HL-60/S4 treated with phorbol 12-myristate 13-acetate at 8.2 ng/mL for 4 days and 3 days (cell line): Measurements from ENCODE around the gene PRPF38A.

Experiments
- in situ Hi-C: fragments of 300-500 bp; cut with MboI; formaldehyde crosslinking; loops from 2 replicates; pipeline ENCODE4 v1.15.0; 2022; ENCODE audit warnings: low sequenced_read_pairs

The PRPF38A gene

DNA sequence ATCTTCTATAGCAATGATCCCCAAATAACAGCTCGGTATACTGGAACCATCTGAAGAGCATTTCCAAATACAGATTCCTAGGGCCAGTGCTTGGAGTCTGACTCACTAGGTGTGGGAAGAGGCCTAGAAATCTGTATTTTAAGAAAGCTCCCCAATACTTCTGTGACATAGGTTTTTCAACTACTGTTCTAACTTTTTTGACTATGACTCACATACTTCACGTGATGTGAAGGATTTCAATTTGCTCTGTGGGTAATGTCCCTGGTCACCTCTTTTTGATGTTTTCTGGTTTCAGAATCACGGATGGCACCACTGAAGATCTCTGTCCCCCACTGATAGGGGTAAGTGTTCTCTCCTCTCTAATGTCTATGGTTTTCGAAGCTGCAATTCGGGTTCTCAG is 11.2 kb upstream of the PRPF38A start:
- in situ Hi-C loops: no loop called here

DNA sequence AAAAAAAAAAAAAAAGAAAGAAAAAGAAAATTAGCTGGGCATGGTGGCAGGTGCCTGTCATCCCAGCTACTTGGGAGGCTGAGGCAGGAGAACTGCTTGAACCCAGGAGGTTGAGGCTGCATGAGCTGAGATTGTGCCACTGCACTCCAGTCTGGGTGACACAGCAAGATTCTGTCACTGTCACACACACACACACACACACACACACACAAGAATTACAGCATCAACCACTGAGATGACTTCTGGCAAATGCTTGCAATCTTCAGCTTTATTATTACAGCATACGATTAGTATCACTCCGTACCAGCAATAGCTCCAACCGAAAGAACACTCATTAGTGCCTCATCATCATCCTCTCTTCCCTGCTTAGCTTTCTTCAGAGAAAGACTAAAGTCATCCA is 4.8 kb upstream of the PRPF38A start:
- in situ Hi-C loops: no loop called here

DNA sequence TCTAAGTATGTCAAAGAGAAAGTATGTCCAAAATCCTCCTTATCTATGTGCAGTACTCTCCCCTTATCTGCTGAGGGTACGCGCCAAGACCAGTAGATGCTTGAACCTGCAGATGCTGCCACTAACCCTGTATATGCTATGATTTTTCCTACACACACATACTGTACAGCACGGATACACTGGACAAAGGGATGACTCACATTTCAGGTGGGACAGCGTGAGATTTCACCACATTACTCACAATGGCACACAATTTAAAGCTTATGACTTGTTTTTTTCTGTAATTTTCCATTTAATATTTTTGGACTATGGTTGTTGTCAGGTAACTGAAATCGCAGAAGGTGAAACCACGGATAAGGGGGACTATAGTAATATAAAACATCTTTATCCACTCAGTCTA is 4.3 kb upstream of the PRPF38A start:
- in situ Hi-C loops: no loop called here

DNA sequence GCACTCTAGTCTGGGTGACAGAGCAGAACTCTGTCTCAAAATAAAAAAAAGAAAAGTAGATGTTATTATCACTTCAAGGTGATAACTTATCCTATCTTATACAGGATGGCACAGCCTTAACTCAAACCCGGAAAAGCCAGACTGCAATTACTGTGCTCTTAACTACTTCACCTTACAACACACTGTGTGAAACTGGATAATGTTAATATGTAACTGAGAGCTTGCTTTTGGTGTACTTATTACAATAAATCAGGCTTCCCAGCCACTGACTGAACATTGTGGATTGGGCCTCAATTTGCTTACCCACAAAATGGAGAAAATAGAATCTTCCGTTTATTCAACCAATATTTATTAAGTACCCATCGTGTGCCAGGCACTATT is 1.6 kb upstream of the PRPF38A start:
- in situ Hi-C loops: no loop called here

DNA sequence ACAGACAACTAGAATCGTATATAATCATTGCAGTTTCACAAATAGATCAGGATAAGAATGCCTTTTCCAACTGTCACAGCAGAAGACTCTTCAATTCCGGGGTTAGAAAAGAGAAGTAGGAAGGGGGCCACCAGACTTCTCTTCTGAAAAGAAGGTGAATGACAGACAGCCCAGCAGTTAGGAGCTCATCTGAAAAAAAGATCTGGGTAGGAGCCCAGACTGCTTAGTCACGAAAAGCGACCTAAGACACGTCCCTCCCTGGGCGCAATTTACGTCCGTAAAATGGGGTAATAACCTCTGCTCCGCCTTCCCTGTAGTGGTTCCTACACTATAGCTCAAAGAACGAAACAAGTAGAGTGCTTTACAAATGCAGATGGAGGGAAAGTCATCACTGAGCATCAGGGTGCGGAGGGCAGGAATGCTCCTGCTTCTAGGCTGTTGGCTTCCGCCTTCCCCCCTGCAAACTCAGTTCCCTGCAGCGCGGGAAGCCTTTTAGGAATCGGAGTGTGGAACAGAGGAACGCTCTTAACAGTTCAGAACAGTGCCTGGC is 761 bp upstream of the PRPF38A start:
- in situ Hi-C loops: no loop called here

DNA sequence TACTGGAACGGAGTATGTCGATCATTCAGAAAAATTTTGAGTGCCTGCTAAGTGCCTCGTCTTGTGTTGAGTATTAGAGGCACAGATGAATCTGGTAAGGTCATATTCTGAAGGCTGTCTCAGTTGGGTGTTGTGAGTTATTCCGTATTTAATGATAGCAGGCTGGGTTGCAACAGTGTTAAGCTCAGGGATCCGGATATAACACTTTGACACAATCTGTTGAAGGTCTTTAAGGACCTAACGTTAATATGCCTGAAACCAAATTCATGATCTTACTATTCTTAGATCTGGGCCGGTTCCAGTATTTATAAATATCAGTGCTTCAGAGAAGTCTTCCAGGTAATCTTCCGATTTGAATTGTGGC is 555 bp downstream of the PRPF38A start:
- in situ Hi-C loops: no loop called here

DNA sequence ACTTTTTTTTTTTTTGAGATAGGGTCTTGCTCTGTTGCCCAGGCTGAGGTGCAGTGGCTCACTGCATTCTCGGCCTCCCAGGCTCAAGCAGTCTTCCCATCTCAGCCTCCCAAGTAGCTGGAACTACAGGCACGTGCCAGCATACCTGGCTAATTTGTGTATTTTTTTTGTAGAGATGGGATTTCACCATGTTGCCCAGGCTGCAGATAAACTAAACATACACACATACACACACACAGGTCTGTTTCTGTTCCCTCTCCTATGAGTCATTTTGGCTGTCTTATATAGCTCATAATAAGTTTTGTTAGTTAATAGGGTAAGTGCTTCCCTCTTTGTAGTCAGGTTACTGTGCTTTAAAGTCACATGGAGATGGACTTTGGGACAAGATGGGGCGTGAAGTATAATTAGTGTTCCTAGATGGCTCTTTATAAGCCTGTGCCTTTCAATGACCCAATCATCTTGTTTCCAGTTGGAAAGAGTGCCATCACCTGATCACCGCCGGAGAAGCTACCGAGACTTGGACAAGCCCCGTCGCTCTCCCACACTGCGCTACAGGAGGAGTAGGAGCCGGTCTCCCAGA is 9.1 kb downstream of the PRPF38A start:
- in situ Hi-C loops: no loop called here

DNA sequence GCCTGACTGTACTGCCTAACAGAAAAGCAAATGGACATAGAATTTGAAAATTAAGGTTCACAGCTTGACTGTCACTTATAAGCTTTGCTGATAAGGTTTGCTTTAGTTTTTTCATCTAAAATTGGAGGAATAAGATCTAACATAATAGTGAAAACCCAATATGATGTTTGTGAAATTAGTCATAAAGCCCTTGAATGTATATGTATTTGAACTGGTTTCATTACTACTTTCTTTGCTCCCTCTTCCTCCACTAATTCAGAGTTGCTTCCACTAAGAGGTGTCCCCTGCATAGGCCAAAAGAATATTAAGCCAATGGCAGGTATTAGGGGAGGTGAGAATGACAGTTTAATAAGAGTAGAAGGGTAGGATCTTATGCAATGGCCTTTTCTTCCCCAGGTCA is 10.5 kb downstream of the PRPF38A start:
- in situ Hi-C loops: no loop called here

DNA sequence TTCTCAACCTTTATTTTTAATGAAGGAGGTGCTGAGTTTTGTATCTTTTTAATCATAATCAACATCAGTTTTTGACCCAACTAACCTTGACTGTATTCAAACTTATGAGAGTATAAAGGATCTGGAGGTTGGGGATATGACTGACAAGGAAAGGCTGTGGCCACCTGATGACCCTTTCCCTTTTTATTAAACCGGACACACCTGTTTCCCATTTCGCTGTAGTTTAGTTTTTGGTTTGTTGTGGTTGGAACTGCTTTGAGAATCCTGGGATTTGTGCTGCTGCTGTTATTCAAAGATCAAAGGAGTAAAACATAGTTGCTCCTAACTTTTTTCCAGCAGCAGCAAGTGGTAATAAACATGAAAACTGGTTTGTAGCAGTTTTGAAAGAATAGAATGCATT is 12.4 kb downstream of the PRPF38A start:
- in situ Hi-C loops: no loop called here

DNA sequence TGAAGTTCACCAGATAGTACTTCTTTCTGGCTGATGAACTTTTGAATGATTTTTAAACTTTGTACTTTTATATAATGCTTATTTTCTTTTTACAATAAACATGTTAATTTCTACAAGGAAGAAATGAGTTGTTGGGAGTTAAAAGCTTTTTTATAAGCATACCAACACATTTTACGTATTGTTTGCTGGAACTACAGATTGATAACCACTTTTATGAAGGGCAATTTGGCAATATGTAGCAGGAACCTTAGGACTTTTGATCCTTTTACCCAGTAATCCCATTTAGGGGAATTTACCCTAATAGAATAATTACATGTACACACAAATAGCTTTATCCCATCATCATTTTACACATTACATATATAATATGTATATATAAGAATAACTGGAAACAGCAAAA is 16.3 kb downstream of the PRPF38A start:
- in situ Hi-C loops: no loop called here

DNA sequence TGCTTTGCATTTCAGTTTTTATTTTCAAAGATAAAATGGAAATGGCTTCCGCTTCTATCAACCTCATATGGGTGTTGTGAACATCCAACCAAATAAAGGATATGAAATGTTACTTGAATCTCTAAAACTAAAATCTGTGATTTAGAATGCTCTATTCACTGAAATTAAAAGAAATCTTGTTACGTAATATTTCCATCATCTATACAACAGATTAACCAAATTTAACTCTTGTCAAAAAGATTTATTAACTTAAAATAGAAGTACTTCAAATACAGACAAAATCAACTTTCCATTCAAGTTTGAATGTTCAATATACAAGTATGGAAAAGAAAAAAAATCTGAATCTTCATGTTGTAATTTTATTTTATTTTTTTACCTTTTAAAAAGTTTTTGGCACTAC is 18.7 kb downstream of the PRPF38A start:
- in situ Hi-C loops: no loop called here

DNA sequence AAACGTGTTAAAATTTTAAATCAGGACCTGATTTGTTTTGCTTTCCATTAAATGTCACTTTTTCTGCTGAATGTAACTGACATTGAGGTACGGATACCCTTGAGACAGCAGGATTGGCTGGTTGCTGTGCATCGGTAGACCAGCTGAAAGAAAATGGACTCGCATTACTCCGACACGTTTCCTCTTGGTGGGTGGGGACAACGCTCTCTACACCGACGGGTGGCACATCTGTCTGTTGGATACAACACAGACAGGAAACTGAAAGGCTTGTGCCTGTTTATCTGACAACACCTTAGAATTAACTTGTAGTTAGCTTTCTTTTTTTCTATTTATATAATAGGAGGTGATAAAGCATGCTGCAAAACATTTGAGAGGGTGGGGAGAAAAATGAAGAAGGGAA is 19.4 kb downstream of the PRPF38A start:
- in situ Hi-C loops: no loop called here

DNA sequence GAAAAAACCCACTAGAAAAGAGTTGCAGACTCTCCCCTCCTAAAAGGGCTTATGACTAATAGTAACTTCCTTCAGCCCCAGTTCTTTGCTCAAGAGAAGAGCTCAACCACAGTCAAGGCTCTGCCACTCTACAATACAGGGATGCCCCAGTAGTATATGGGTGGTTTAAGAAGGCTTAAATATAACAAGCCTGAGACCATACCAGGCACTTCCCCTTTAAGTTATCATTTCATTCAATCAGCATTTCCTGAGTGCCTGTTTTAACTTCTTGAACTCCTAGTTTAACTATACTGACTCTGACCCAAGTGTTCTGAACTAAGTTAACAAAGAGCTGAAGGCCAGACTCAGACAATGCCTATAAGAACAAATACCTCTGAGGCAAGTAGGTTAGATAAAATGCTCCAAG is 19.8 kb downstream of the PRPF38A start:
- in situ Hi-C loops: no loop called here

DNA sequence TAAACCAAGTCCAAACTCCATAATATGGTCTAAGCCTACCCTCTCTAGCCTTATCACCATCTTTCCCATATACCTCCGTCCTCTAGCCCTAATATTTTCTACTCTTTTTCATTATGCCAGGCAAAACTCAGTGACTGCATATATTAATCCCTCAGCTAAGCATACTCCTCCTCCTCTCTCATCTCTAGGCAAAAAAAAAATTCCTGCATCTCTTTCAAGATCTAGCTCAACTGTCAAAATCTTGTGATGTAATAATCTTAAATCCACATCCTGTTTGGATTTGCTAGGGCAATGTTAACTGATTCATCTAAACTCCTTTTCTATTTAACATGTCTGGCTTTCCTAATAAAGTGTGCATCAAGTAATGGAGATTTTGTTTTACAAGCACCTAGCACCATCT is 20.4 kb downstream of the PRPF38A start:
- in situ Hi-C loops: no loop called here

DNA sequence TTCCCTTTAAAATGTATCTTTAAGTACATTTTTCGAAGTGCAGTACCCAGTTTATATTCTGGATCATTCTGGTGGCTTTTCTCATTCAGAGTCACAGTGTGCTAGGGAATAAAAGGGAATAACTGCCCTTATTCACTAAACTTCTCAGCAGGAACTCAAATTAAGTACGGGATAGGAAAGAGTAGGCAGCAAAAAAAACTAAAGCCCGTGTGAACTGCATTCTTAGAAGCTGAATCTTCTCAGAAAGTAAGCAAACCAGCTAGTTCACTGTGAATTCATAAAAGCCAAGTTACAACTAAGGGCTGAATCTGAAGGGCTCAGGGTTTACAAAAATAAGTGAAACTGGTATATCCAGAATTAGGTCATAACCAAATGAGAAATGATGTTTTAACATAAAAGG is 22.0 kb downstream of the PRPF38A start:
- in situ Hi-C loops: no loop called here

DNA sequence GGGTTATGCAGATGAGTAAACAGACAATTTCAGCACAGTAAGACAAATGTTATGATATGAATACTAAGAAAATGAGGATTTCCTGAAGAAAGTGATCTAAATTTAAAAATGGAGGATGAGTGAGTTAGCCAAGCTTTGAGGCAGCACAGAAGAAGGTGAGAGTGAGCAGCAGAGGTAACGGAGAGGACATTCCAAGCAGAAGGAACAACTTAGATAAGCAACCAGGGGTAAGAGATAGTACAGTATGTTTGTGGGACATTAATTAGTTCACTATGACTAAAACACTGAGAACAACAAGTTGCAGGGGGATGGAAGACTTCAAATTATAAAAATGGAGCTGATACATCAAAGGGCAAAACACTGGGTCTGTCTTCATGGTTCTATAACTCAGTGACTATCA is 22.8 kb downstream of the PRPF38A start:
- in situ Hi-C loops: no loop called here

DNA sequence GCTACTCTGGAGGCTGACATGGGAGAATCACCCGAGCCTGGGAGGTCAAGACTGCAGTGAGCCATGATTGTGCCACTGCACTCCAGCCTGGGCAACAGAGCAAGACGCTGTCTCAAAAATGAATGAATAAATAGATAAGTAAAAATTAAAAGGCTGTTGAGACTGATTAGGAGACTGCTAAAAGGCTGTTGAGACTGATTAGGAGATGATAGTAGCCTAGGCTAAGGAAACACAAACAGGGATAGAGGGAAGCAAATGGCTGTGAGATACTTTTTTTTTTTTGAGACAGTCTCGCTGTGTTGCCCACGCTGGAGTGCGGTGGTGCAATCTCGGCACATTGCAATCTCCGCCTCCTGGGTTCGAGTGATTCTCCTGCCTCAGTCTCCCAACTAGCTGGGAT is 28.4 kb downstream of the PRPF38A start:
- in situ Hi-C loops: no loop called here

DNA sequence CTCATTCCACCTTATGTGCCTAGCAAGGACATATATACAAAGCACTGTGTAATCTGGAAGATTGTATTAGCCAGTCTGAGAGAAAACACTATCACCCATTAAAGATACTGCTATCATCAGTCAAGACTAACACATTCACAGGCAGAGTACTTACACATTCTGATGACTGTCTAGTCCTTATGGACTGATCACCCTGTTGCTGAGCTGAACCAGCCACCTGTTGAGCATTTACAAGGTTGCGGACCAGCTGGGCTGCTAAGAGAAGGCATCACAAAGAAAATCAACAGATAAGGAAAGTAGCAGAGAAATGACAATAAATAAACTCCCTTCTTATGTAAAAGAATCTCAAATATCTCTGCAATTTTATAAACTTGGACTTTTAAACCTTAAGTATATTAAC is 30.8 kb downstream of the PRPF38A start:
- in situ Hi-C loops: no loop called here

DNA sequence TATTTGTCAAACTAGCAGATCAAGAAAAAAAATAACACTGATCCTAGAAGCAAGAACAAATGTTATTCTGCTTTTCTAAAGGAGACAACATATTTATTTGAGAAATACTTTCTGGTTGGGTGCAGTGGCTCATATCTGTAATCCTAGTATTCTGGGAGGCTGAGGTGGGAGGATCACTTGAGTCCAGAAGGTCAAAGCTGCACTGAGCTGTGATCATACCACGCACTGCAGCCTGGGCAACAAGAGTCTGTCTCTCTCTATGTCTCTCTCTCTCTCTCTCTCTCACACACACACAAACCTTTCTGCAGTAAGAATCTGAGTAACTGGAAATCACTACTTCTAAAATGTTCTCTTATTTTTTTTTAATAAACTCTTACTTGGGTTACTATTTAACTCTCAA is 31.2 kb downstream of the PRPF38A start:
- in situ Hi-C loops: no loop called here

DNA sequence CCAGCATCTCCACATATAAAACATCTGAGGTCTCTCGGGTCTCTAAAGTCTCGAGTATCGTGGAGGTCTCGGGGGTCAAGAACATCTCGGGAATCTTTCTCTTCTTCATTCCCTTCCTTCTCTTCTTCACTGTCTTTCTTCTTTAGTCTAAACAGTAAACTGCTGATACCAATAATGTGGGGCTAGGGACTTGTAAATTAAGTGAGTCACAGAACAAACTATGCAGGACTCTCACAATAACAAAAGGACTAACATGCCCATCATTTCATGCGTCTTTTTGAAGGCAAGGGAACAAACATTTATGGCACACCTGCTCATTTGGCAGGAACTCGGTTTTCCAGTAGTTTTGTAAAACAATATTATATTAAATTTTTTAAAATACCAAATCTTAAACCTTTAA is 32.4 kb downstream of the PRPF38A start:
- in situ Hi-C loops: no loop called here

DNA sequence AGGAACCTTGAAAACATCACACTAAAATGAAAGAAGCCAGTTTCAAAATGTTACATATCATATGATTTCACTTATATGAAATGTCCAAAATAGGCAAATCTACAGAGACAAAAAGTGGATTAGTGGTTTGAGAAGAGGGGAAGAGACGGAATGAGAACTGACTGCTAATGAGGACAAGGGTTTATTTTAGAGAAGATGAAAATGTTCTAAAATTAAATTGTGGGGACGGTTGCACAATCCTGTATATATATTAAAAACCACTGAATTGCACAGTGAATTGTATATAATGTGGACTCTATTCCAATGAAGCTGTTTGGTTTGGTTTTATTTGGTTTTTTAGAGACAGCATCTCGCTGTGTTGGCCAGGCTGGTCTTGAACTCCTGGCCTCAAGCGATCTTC is 35.6 kb downstream of the PRPF38A start:
- in situ Hi-C loops: no loop called here

DNA sequence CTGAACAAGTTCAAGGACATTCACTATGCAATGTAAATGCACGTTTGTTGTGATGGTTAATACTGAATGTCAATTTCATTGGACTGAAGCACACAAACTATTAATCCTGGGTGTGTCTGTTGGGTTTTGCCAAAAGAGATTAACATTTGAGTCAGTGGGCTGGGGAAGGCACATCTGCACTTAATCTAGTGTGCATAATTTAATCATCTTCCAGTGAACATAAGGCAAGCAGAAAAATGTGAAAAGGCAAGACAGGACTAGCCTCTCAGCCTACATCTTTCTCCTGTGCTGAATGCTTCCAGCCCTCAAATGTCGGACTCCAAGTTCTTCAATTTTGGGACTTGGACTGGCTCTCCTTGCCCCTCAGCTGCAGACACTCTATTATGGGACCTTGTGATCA is 40.1 kb downstream of the PRPF38A start:
- in situ Hi-C loops: no loop called here

DNA sequence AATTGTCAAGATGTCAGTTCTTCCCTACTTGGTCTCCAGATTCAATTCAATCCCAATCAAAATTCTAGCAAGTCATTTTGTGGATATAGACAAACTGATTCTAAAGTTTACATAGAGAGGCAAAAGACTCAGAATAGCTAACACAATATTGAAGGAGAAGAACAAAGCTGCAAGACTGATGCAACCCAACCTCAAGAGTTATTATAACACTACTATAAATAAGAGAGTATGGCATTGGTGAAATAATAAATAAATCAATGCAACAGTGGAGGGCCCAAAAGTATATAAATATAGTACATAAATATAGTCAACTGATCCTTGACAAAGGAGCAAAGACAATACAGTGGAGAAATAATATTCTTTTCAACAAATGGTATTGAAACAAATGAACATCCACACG is 49.7 kb downstream of the PRPF38A start:
- in situ Hi-C loops: no loop called here

DNA sequence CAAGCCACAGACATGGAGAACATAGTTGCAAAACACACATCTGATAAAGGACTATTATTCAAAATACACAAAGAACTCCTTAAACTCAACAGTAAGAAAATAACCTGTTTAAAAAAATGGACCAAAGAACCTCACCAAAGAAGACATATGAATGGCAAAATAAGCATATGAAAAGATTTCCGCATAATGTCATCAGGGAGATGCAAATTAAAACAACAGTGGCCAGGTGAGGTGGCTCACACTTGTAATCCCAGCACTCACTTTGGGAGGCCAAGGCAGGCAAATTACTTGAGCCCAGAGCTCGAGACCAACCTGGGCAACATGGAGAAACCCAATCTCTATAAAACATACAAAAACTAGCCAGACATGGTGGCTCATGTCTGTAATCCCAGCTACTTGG is 50.4 kb downstream of the PRPF38A start:
- in situ Hi-C loops: no loop called here
